Measurements from ENCODE around the gene ACOT7.
"Not testable (repeated sequence)": the region's sequence is repeated elsewhere in the genome, so short reads cannot be mapped to it uniquely, and the experiment has no call there.

The ACOT7 gene

GRCh38 chr1:6219641-6220040 lies 173.9 kb downstream of the ACOT7 start:
- not testable (repeated sequence) for DNase-seq

GRCh38 chr1:6218375-6219164 lies 175.0 kb downstream of the ACOT7 start:
- DNase-seq = peak; percentile 37
